ENCODE data around the gene ARSB.

DNA sequence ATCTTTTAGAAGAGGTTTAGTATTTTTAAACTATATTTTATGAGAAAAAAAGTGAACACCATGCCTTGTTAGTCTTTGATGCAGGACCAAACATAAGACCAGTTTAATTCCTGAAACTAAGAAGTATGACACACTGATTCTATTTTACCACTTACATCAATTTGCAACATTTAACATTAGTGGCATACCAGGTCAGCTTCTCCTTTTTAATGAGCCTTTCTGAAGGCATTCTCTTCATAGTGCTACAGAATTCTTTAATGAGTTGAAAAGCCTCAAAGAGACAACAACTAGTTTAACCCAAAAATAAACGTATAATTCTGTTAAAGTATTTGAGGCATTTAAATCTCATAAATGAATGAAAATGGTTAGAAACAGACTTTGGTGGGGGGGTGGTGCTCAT is 28.2 kb downstream of the ARSB start:
- TF ChIP-seq CTCF (IDR thresholded peaks at IDR 0.05) (no peak), EZH2 (IDR thresholded peaks at IDR 0.05; ENCODE audit: borderline replicate concordance, insufficient read depth, low read depth, low read length, poor library complexity, severe bottlenecking) (no peak)
